Stomach smooth muscle (tissue), 2 donors: ENCODE results near the gene LMO7.

Experiments
- H3K27ac ChIP-seq: one replicate; pipeline ENCODE4 v1.7.0; 2013; ENCODE audit warnings: mild to moderate bottlenecking, low read length, inconsistent platforms
- H3K27me3 ChIP-seq, 2 donors: one replicate each; pipeline ENCODE4 v1.7.0; 2013; ENCODE audit warnings: low read length in 2 of 2; ENCODE audit not compliant: insufficient read depth in 2 of 2, control insufficient read depth in 1 of 2
- H3K36me3 ChIP-seq, 2 donors: one replicate each; pipeline ENCODE4 v1.7.0; 2013; ENCODE audit warnings: low read length in 2 of 2; ENCODE audit not compliant: control insufficient read depth in 2 of 2, insufficient read depth in 2 of 2
- H3K4me1 ChIP-seq: one replicate; pipeline ENCODE4 v1.7.0; 2013; ENCODE audit warnings: low read length; ENCODE audit not compliant: control insufficient read depth, insufficient read depth
- H3K4me3 ChIP-seq, 2 donors: one replicate each; pipeline ENCODE4 v1.7.0; 2013; ENCODE audit warnings: low read length in 2 of 2
- H3K9ac ChIP-seq, 2 donors: one replicate each; pipeline ENCODE4 v1.7.0; 2013; ENCODE audit warnings: low read length in 2 of 2, mild to moderate bottlenecking in 1 of 2
- H3K9me3 ChIP-seq, 2 donors: one replicate each; pipeline ENCODE4 v1.7.0; 2013; ENCODE audit warnings: low read length in 2 of 2; ENCODE audit not compliant: control insufficient read depth in 2 of 2
- donor health status: healthy.
- donor health status: Pancreatic carcinoma.

The LMO7 gene

GRCh38 chr13:75797719-75798118, 161.6 kb downstream of the LMO7 start:
- Histone ChIP-seq H3K4me1 (no peaks in the 10 kb centered on the region), H3K9ac (no peak overlapping the region), H3K27ac (no peak overlapping the region), H3K27me3 (no peaks in the 10 kb centered on the region), H3K9me3 (no peaks in the 10 kb centered on the region), H3K4me3 (no peak overlapping the region), H3K36me3 (no peaks in the 10 kb centered on the region)

GRCh38 chr13:75798353-75799255, 162.5 kb downstream of the LMO7 start:
- Histone ChIP-seq H3K36me3 (no peaks in the 10 kb centered on the region), H3K9me3 (no peaks in the 10 kb centered on the region), H3K9ac (no peak overlapping the region), H3K4me3 (no peak overlapping the region), H3K27ac (no peak overlapping the region), H3K4me1 (no peaks in the 10 kb centered on the region), H3K27me3 (no peaks in the 10 kb centered on the region)

DNA sequence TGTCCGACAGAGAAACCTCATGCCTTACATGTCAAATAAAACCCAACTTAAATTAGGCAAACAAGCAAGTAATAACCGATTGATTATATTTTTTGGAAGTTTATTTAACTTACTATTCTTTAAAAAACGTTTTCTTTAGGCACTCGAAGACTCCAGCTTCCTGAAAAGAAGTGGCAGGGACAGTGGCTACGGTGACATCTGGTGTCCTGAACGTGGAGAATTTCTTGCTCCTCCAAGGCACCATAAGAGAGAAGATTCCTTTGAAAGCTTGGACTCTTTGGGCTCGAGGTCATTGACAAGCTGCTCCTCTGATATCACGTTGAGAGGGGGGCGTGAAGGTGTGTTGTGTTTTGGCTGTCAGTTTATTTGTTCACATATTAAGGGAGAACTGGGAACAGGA, 164.4 kb downstream of the LMO7 start:
- no peak overlapping the region for H3K27ac ChIP-seq
- H3K27me3 ChIP-seq, result no peaks in the 10 kb centered on the region
- no peaks in the 10 kb centered on the region for H3K36me3 ChIP-seq
- no peaks in the 10 kb centered on the region for H3K4me1 ChIP-seq
- H3K9ac ChIP-seq, result no peak overlapping the region
- H3K9me3 ChIP-seq, result no peaks in the 10 kb centered on the region
- no peak overlapping the region for H3K4me3 ChIP-seq

- H3K9me3 ChIP-seq, result no peaks in the 10 kb centered on the region
- peaks cover 0 to 3% of the 10 kb centered on the region in 2 donors for H3K36me3 ChIP-seq
- H3K9ac ChIP-seq, result no peak overlapping the region
- H3K27ac ChIP-seq, result no peak overlapping the region
- no peaks in the 10 kb centered on the region for H3K4me1 ChIP-seq
- no peak overlapping the region for H3K4me3 ChIP-seq
- no peaks in the 10 kb centered on the region for H3K27me3 ChIP-seq
These were observed 165.3 kb downstream of the LMO7 start for GRCh38 chr13:75801388-75801945.

- Histone ChIP-seq H3K9me3 (peaks cover 0 to 3% of the 10 kb centered on the region in 2 donors), H3K4me1 (no peaks in the 10 kb centered on the region), H3K9ac (no peak overlapping the region), H3K27me3 (no peaks in the 10 kb centered on the region), H3K4me3 (no peak overlapping the region), H3K27ac (no peak overlapping the region), H3K36me3 (peaks cover 0 to 3% of the 10 kb centered on the region in 2 donors)
These were observed 166.0 kb downstream of the LMO7 start for GRCh38 chr13:75802161-75802560.

DNA sequence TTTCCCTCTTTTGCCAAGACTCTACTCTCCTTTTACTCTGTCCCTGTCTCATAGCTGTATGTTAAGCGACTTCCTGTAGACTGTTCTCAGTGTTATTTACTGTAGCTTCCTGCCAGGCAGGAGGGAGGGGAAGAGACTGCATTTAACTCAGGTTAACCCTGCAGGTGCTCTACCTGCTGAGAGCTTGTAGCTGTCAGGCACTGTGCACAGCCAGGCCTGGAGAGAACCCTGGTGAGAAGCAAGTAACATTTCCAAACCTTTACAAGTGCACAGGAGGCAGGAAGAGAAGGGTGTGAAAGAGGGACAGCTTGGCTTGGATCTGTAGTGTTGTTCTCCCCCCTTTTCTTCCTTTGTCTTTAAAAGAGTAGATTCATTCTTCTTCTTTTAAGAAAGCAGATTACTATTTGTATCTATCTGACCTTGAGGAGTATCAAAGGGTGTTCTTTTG, 167.1 kb downstream of the LMO7 start:
- Histone ChIP-seq H3K36me3 (peaks cover 0 to 3% of the 10 kb centered on the region in 2 donors), H3K27me3 (no peaks in the 10 kb centered on the region), H3K9me3 (peaks cover 0 to 3% of the 10 kb centered on the region in 2 donors), H3K9ac (no peak overlapping the region), H3K4me3 (no peak overlapping the region), H3K4me1 (no peaks in the 10 kb centered on the region), H3K27ac (no peak overlapping the region)

DNA sequence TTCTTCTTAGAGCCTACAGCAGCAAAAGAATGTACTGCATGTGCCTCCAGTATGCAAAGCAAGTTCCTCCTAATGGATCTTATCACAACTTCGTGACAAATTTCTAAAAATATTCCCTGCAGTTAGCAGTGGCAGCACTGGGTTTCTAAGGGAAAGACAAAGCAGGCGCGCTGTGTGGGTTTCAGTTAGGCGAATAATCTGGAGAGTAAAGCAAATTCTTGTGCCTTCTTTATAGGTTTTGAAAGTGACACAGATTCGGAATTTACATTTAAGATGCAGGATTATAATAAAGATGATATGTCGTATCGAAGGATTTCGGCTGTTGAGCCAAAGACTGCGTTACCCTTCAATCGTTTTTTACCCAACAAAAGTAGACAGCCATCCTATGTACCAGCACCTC, 167.9 kb downstream of the LMO7 start:
- Histone ChIP-seq H3K9me3 (peaks cover 0 to 3% of the 10 kb centered on the region in 2 donors), H3K36me3 (peaks cover 0 to 3% of the 10 kb centered on the region in 2 donors), H3K9ac (no peak overlapping the region), H3K4me3 (no peak overlapping the region), H3K4me1 (no peaks in the 10 kb centered on the region), H3K27ac (no peak overlapping the region), H3K27me3 (no peaks in the 10 kb centered on the region)

GRCh38 chr13:75804605-75805004, 168.5 kb downstream of the LMO7 start:
- H3K27ac ChIP-seq, result no peak overlapping the region
- no peak overlapping the region for H3K4me3 ChIP-seq
- no peaks in the 10 kb centered on the region for H3K27me3 ChIP-seq
- no peak overlapping the region for H3K9ac ChIP-seq
- peaks cover 0 to 3% of the 10 kb centered on the region in 2 donors for H3K36me3 ChIP-seq
- peaks cover 0 to 3% of the 10 kb centered on the region in 2 donors for H3K9me3 ChIP-seq
- H3K4me1 ChIP-seq, result no peaks in the 10 kb centered on the region

GRCh38 chr13:75806117-75806516, 170.0 kb downstream of the LMO7 start:
- Histone ChIP-seq H3K4me3 (no peak overlapping the region), H3K27ac (no peak overlapping the region), H3K9me3 (peaks cover 0 to 3% of the 10 kb centered on the region in 2 donors), H3K9ac (no peak overlapping the region), H3K4me1 (no peaks in the 10 kb centered on the region), H3K36me3 (peaks cover 0 to 3% of the 10 kb centered on the region in 2 donors), H3K27me3 (no peaks in the 10 kb centered on the region)

GRCh38 chr13:75811361-75811760, 175.2 kb downstream of the LMO7 start:
- Histone ChIP-seq H3K4me1 (no peaks in the 10 kb centered on the region), H3K9me3 (peaks cover 0 to 3% of the 10 kb centered on the region in 2 donors), H3K27me3 (no peaks in the 10 kb centered on the region), H3K9ac (no peak overlapping the region), H3K4me3 (no peak overlapping the region), H3K36me3 (no peaks in the 10 kb centered on the region), H3K27ac (no peak overlapping the region)

DNA sequence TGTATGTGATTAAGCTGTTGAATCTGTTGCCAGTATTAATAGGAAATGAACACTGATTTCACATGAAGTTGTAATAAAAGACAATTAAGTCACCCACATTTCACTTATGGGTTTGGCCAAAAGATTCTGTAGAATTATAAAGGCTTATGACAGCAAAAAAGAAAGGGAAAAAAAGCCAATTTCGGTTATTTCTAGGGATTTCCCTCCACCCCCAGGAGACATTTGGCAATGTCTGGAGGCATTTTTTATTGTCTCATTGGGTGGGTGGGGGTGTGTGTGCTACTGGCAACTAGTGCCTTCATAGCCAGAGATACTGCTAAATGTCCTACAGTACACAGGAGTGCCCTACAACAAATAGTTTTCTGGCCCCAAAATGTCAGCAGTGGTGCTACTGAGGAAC, 175.7 kb downstream of the LMO7 start:
- no peaks in the 10 kb centered on the region for H3K36me3 ChIP-seq
- no peak overlapping the region for H3K9ac ChIP-seq
- no peak overlapping the region for H3K27ac ChIP-seq
- H3K4me1 ChIP-seq, result no peaks in the 10 kb centered on the region
- peaks cover 0 to 3% of the 10 kb centered on the region in 2 donors for H3K9me3 ChIP-seq
- H3K4me3 ChIP-seq, result no peak overlapping the region
- H3K27me3 ChIP-seq, result no peaks in the 10 kb centered on the region
